LNCAP (cell line): Measurements from ENCODE around the gene SH3BGRL3.

Experiments
- CTCF ChIP-seq: fragments of 450-650 bp; IDR thresholded peaks from 2 replicates; pipeline ENCODE4 v1.5.1; 2017; ENCODE audit warnings: mild to moderate bottlenecking

Gene SH3BGRL3

DNA sequence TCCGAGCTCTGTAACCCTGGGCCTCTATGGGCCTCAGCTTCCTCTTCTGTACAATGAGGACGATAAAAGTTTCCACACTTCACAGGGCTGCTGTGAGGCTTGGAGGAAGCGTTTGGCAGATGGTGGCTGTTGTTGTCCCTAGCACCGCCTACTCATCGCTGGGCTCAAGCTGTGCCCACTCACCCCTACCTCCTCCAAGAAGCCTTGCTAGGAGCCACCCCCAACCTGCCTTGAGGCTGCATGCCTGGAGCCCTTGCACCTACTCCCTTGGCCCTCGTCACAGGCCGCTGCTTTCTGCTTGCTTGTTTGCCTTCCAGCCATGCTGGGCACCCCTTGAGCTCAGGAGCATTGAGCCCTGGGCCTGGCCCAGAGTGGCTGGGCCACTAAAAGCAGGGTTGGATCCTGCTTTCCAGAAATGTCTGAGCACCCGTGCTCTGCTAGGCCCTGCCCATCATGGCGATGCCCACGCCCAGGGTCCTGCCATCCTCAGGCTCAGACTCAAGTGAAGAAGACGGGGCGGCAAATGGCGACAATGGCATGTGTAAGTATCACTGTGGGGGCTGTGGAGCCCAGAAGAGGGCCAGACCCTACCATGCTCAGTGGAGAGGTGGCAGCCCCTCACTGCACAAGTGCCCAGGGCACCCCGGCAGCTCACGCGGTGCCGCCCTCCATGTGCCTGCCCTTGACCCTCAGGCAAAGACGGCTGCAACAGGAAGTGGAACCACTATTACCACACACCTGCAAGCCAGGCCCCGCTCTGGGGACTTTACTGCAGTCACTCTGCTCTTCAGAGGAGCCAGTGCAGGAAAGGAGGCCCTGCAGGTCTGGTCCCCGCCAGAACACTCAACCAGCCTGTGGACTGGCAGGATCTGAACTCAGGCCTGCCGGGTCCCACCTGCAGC lies 9.5 kb downstream of the SH3BGRL3 start:
- TF ChIP-seq CTCF: no peak

DNA sequence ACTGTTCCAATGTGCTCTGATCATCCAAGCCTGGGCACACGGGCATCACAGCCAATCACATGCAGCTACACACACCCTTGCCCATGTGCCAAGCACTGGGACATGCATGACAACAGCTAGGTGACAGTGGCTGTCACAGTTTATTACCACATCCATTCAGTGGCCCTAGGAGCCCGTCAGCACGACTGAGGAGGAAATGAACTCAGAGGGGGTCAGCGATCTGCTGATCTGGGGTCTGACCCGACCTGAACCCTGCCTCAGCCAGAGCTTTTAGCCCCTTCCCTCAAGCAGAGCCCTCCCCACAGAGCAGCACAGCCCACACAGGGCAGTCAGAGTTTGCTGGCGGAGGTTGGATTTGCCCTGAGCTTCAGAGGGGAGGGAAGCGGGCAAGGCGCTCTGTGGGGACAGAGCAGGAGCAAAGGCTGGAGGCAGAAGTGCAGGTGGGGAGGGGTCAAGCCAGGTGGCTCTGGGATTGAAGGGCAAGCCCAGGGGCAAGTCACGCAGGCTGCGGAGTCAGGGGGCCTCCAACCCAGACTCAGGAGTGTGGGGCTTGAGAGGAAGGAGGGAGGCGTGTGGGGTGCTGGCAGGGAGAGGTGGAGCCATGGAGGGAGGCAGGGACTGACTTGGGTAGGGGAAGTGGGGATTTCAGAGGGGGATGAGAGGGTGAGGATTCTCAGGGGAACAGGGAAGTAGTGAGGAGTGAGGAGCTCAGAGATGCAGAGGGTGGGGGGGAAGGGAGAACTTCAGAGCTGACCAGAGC lies 10.4 kb downstream of the SH3BGRL3 start:
- TF ChIP-seq CTCF: no peak

GRCh38 chr1:26290882-26291261 lies 11.0 kb downstream of the SH3BGRL3 start:
- TF ChIP-seq CTCF: no peak

DNA sequence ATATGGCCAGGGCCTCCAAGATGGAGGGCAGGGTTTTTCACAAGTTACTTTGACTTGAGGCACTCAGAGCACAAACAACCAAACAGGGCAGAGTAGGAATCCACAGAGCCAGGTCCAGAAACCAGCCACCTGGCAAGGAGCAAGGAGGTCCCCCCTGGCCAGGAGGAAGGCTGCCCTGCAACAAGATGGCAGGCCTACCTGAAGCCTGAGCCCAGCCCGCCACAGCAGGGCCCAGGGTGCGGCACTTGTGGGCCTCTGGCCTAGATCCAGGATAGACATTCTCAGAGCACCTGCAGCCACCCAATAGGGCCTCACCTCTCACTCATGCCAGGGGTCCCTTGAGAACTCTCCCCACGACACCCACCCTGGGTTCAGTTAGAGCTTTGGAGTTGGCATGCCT lies 11.5 kb downstream of the SH3BGRL3 start:
- no peak for TF ChIP-seq CTCF

GRCh38 chr1:26291939-26292338 lies 12.1 kb downstream of the SH3BGRL3 start:
- no peak for TF ChIP-seq CTCF

GRCh38 chr1:26293911-26294463 lies 14.1 kb downstream of the SH3BGRL3 start:
- no peak for TF ChIP-seq CTCF

- no peak for TF ChIP-seq CTCF
These were observed 15.6 kb downstream of the SH3BGRL3 start for GRCh38 chr1:26295194-26296138.
